Fibroblast of villous mesenchyme (primary cell): Measurements from ENCODE around the gene CELF2. TPM values are rescaled to one million over a fixed set of nuclear protein-coding genes. Genes with fewer than 3 reads are reported as not detected.

Experiments
- DNase-seq: peaks from one replicate; pipeline ENCODE4 v3.0.0-alpha.2; 2010; ENCODE audit warnings: low read depth
- H3K4me3 ChIP-seq: 2 replicates; pipeline ENCODE4 v1.5.1; 2011; ENCODE audit warnings: low read depth, mild to moderate bottlenecking, low read length
- total RNA-seq: library from RNA; depleted of rRNA; stranded (reverse); fragments of >200 nt; gene quantifications from 2 replicates; pipeline ENCODE4 v1.2.3, GENCODE V29; 2012
- TF ChIP-seq, protein P1 (sequence below): IDR thresholded peaks from 2 replicates; pipeline ENCODE4 v1.5.1; 2012; ENCODE audit warnings: low read depth, mild to moderate bottlenecking, low read length; ENCODE audit not compliant: insufficient read depth

Gene CELF2
- total RNA-seq, 1 donor: 2.2 TPM

- TF ChIP-seq, protein P1, sequence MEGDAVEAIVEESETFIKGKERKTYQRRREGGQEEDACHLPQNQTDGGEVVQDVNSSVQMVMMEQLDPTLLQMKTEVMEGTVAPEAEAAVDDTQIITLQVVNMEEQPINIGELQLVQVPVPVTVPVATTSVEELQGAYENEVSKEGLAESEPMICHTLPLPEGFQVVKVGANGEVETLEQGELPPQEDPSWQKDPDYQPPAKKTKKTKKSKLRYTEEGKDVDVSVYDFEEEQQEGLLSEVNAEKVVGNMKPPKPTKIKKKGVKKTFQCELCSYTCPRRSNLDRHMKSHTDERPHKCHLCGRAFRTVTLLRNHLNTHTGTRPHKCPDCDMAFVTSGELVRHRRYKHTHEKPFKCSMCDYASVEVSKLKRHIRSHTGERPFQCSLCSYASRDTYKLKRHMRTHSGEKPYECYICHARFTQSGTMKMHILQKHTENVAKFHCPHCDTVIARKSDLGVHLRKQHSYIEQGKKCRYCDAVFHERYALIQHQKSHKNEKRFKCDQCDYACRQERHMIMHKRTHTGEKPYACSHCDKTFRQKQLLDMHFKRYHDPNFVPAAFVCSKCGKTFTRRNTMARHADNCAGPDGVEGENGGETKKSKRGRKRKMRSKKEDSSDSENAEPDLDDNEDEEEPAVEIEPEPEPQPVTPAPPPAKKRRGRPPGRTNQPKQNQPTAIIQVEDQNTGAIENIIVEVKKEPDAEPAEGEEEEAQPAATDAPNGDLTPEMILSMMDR: no peak
- DNase-seq: no peak
Observed at GRCh38 chr10:11076221-11076620, 58.5 kb downstream of the CELF2 start.

GRCh38 chr10:11080564-11080984 is 62.9 kb downstream of the CELF2 start:
- no peak for DNase-seq
- TF ChIP-seq, protein P1: no peak
- H3K4me3 ChIP-seq: no peak overlapping the region

More at GRCh38 chr10:11076221-11076620, 58.5 kb downstream of the CELF2 start:
- no peak overlapping the region for H3K4me3 ChIP-seq

GRCh38 chr10:11081408-11081807 is 63.7 kb downstream of the CELF2 start:
- no peak for DNase-seq
- no peak overlapping the region for H3K4me3 ChIP-seq
- TF ChIP-seq, protein P1: no peak

GRCh38 chr10:11082526-11082925 is 64.9 kb downstream of the CELF2 start:
- H3K4me3 ChIP-seq: no peak overlapping the region
- TF ChIP-seq, protein P1: no peak
- DNase-seq: no peak

- H3K4me3 ChIP-seq: no peak overlapping the region
- TF ChIP-seq, protein P1: no peak
- no peak for DNase-seq
Observed at GRCh38 chr10:11083051-11083450, 65.4 kb downstream of the CELF2 start.

- no peak overlapping the region for H3K4me3 ChIP-seq
- TF ChIP-seq, protein P1: no peak
- DNase-seq: no peak
Observed at GRCh38 chr10:11085545-11085944, 67.9 kb downstream of the CELF2 start.

GRCh38 chr10:11086177-11086840 is 68.6 kb downstream of the CELF2 start:
- TF ChIP-seq, protein P1: no peak
- no peak for DNase-seq
- H3K4me3 ChIP-seq: no peak overlapping the region
